Caco-2 (cell line): ENCODE measurements around the gene ABCC3. TPM values are rescaled to one million over a fixed set of nuclear protein-coding genes. Genes with fewer than 3 reads are reported as not detected.
A peak's percentile ranks its signal among the peaks of the same experiment; 100 is the strongest.

ENCODE experiments used
- BruUV-seq: library from RNA; stranded (reverse); fragments of 400-500 nt; replicated peaks from 2 replicates; lab custom pipeline; 2021; lab: Mats Ljungman, UMichigan
- CTCF ChIA-PET: fragments of 300-600 bp; sonication (Branson Sonifier 250); formaldehyde crosslinking; loops from one replicate; lab custom pipeline; 2022; ENCODE audit warnings: antibody characterized with exemption; lab: Charles Lee
- POLR2A ChIA-PET: fragments of 300-600 bp; sonication (Branson Sonifier 250); formaldehyde crosslinking; loops from one replicate; lab custom pipeline; 2022; ENCODE audit warnings: antibody characterized with exemption; lab: Charles Lee
- DNase-seq, 2 experiments: peaks; one replicate each; pipeline versions ENCODE4 v3.0.0 to v3.0.0-alpha.2; 2020 to 2022
- H3K27me3 ChIP-seq: replicated peaks from 2 replicates; pipeline ENCODE4 v1.6.0; 2011; ENCODE audit warnings: low read length; ENCODE audit not compliant: control insufficient read depth, insufficient read depth
- H3K36me3 ChIP-seq: 2 replicates; pipeline ENCODE4 v1.5.1; 2011; ENCODE audit warnings: low read length; ENCODE audit not compliant: control insufficient read depth, insufficient read depth
- H3K4me1 ChIP-seq: fragments of 250-450 bp; sonication (Bioruptor Pico); 2 replicates; pipeline ENCODE4 v1.5.1; 2020; ENCODE audit warnings: mild to moderate bottlenecking
- H3K4me3 ChIP-seq: 2 replicates; pipeline ENCODE4 v1.5.1; 2011; ENCODE audit warnings: low read depth, mild to moderate bottlenecking, control low read depth, low read length
- H3K9me3 ChIP-seq: fragments of 250-450 bp; sonication (Bioruptor Pico); 2 replicates; pipeline ENCODE4 v1.5.1; 2020; ENCODE audit warnings: mild to moderate bottlenecking, moderate library complexity
- H3K27ac Mint-ChIP-seq: one replicate; pipeline ENCODE4 v1.8.0; 2022; ENCODE audit warnings: mixed read lengths; ENCODE audit not compliant: unreplicated experiment
- H3K27me3 Mint-ChIP-seq: one replicate; pipeline ENCODE4 v1.8.0; 2022; ENCODE audit warnings: mixed read lengths; ENCODE audit not compliant: insufficient read depth, unreplicated experiment
- H3K36me3 Mint-ChIP-seq: one replicate; pipeline ENCODE4 v1.8.0; 2022; ENCODE audit warnings: mild to moderate bottlenecking, mixed read lengths; ENCODE audit not compliant: insufficient read depth, unreplicated experiment
- H3K4me1 Mint-ChIP-seq: one replicate; pipeline ENCODE4 v1.8.0; 2022; ENCODE audit warnings: low read depth, mixed read lengths; ENCODE audit not compliant: unreplicated experiment
- H3K4me3 Mint-ChIP-seq: one replicate; pipeline ENCODE4 v1.8.0; 2022; ENCODE audit warnings: mild to moderate bottlenecking, moderate library complexity, mixed read lengths; ENCODE audit not compliant: unreplicated experiment
- H3K9me3 Mint-ChIP-seq: one replicate; pipeline ENCODE4 v1.8.0; 2022; ENCODE audit warnings: mixed read lengths; ENCODE audit not compliant: unreplicated experiment
- CTCF ChIP-seq, 2 experiments: fragments of 200-600 bp in 1 of 2; IDR thresholded peaks; 1 replicate in 1 of 2; 2 replicates in 1 of 2; pipeline versions ENCODE4 v1.5.1 to v1.8.0; 2011 to 2022; ENCODE audit warnings: antibody characterized with exemption in 1 of 2, control low read depth in 1 of 2, inconsistent platforms in 1 of 2, low read depth in 1 of 2, low read length in 1 of 2, mild to moderate bottlenecking in 1 of 2, moderate library complexity in 1 of 2; ENCODE audit not compliant: insufficient read depth in 1 of 2, severe bottlenecking in 1 of 2, unreplicated experiment in 1 of 2
- intact Hi-C: fragments of 100-400 bp; cut with micrococcal nuclease; formaldehyde crosslinking; loops from one replicate; pipeline ENCODE4 v1.10.0; 2022; ENCODE audit not compliant: unreplicated experiment
- total RNA-seq: library from RNA; stranded (reverse); gene quantifications from 2 replicates; pipeline ENCODE4 v1.2.3, GENCODE V29; 2022

Gene ABCC3
- total RNA-seq, 1 experiment from 2014 or later: 45.6 TPM

GRCh38 chr17:50634915-50635731, 442 bp downstream of the ABCC3 start:
- Histone ChIP-seq H3K36me3 (no peaks in the 10 kb centered on the region), H3K27me3 (no peaks in the 10 kb centered on the region), H3K4me1 (peaks cover 63% of the 10 kb centered on the region), H3K9me3 (no peaks in the 10 kb centered on the region), H3K4me3 (peak overlapping the region; percentile 67)
- Mint-ChIP-seq H3K9me3 (no peaks in the 10 kb centered on the region), H3K4me3 (peak overlapping the region; percentile 58), H3K4me1 (peaks cover 52% of the 10 kb centered on the region), H3K36me3 (no peaks in the 10 kb centered on the region), H3K27ac (peak overlapping the region; percentile 34), H3K27me3 (no peaks in the 10 kb centered on the region)
- TF ChIP-seq CTCF (IDR thresholded peaks at IDR 0.05; ENCODE audit: insufficient read depth in 1 of 2, low read depth in 1 of 2, low read length in 1 of 2, severe bottlenecking in 1 of 2, unreplicated experiment in 1 of 2): peak; percentile 51 to 61
- POLR2A ChIA-PET: interaction anchor here (0.5 to 1.3 kb wide), 10 partner anchors 11 to 128 kb away, joined by 3 to 11 read pairs (median 4); partner anchors contain the start of gene LUC7L3
- intact Hi-C loops: loop anchor here (1.0 to 2.0 kb wide), 2 partner anchors 36 to 46 kb away; no protein-coding TSS in a partner anchor
- peak in 1 of 2 experiments; percentile 80 for DNase-seq
- CTCF ChIA-PET: interaction anchor here (0.9 to 4.1 kb wide), 11 partner anchors 8 to 156 kb away, joined by 3 to 54 read pairs (median 6); no protein-coding TSS in a partner anchor
- BruUV-seq: no TSS peak

- H3K4me1 Mint-ChIP-seq: peaks cover 47% of the 10 kb centered on the region
- CTCF ChIA-PET: interaction anchor here (0.6 to 4.1 kb wide), 13 partner anchors 8 to 156 kb away, joined by 3 to 54 read pairs (median 5); no protein-coding TSS in a partner anchor
- H3K4me3 Mint-ChIP-seq: peak overlapping the region; percentile 58
- intact Hi-C loops: loop anchor here (2.0 kb wide), 1 partner anchor 35 kb away; no protein-coding TSS in a partner anchor
- no peaks in the 10 kb centered on the region for H3K9me3 Mint-ChIP-seq
- H3K27me3 Mint-ChIP-seq: no peaks in the 10 kb centered on the region
- POLR2A ChIA-PET: interaction anchor here (0.5 to 1.3 kb wide), 10 partner anchors 10 to 128 kb away, joined by 3 to 11 read pairs (median 4); partner anchors contain the start of gene LUC7L3
- no TSS peak for BruUV-seq
- no peaks in the 10 kb centered on the region for H3K36me3 ChIP-seq
- peaks cover 65% of the 10 kb centered on the region for H3K4me1 ChIP-seq
- TF ChIP-seq CTCF (IDR thresholded peaks at IDR 0.05; ENCODE audit: insufficient read depth in 1 of 2, low read depth in 1 of 2, low read length in 1 of 2, severe bottlenecking in 1 of 2, unreplicated experiment in 1 of 2): no peak
- no peaks in the 10 kb centered on the region for H3K9me3 ChIP-seq
- H3K27ac Mint-ChIP-seq: peak overlapping the region; percentile 7
- no peak for DNase-seq
- H3K27me3 ChIP-seq: no peaks in the 10 kb centered on the region
- peak overlapping the region; percentile 67 for H3K4me3 ChIP-seq
- no peaks in the 10 kb centered on the region for H3K36me3 Mint-ChIP-seq
Measured at GRCh38 chr17:50635732-50635981, 976 bp downstream of the ABCC3 start.

- H3K27me3 ChIP-seq: no peaks in the 10 kb centered on the region
- Mint-ChIP-seq H3K27me3 (no peaks in the 10 kb centered on the region), H3K4me3 (peak overlapping the region; percentile 58), H3K9me3 (no peaks in the 10 kb centered on the region), H3K27ac (peak overlapping the region; percentile 7), H3K36me3 (no peaks in the 10 kb centered on the region), H3K4me1 (peaks cover 46% of the 10 kb centered on the region)
- intact Hi-C loops: loop anchor here (2.0 kb wide), 1 partner anchor 35 kb away; no protein-coding TSS in a partner anchor
- H3K36me3 ChIP-seq: no peaks in the 10 kb centered on the region
- ChIA-PET CTCF (interaction anchor here (0.6 to 4.1 kb wide), 16 partner anchors 9 to 157 kb away, joined by 3 to 54 read pairs (median 4); no protein-coding TSS in a partner anchor), POLR2A (interaction anchor here (0.6 to 1.3 kb wide), 11 partner anchors 8 to 127 kb away, joined by 3 to 11 read pairs (median 4); partner anchors contain the start of gene LUC7L3)
- H3K4me3 ChIP-seq: no peak overlapping the region; the same call in 1 of the 2 replicates
- H3K4me1 ChIP-seq: peaks cover 68% of the 10 kb centered on the region
- no peak for DNase-seq
- BruUV-seq: TSS peak; percentile 33
- no peak for TF ChIP-seq CTCF (IDR thresholded peaks at IDR 0.05; ENCODE audit: insufficient read depth in 1 of 2, low read depth in 1 of 2, low read length in 1 of 2, severe bottlenecking in 1 of 2, unreplicated experiment in 1 of 2)
- H3K9me3 ChIP-seq: no peaks in the 10 kb centered on the region
Measured at GRCh38 chr17:50635982-50636803, 1.5 kb downstream of the ABCC3 start.
